HG03571 (cell line): ENCODE data around the gene EPHB3.

Source experiments
- ATAC-seq: cut with Tn5 transposase; IDR thresholded peaks from one replicate; pipeline ENCODE4 v1.9.1; 2021; ENCODE audit not compliant: unreplicated experiment

EPHB3 gene

DNA sequence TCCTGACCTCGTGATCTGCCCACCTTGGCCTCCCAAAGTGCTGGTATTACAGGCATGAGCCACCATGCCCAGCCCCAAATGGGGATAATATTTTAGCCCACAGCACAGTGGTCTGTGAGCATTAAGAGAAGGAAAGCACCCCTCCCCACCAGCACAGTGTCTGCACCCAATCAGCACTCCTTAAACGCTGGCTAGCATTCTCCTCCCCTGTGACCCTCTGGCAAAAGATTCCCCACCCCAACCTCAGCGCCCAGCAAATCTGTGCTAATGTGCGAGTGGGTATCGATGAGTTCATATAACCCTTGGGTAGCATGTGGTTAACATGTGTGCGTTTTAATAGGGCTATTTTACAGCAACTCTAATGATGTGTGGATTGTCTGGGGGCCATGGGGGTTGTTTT is 18.3 kb upstream of the EPHB3 start:
- ATAC-seq, result no peak

- peak; percentile 52 for ATAC-seq
Observed at GRCh38 chr3:184543843-184544512, 17.6 kb upstream of the EPHB3 start.

- ATAC-seq, result no peak
Observed at GRCh38 chr3:184544513-184544861, 17.1 kb upstream of the EPHB3 start.

DNA sequence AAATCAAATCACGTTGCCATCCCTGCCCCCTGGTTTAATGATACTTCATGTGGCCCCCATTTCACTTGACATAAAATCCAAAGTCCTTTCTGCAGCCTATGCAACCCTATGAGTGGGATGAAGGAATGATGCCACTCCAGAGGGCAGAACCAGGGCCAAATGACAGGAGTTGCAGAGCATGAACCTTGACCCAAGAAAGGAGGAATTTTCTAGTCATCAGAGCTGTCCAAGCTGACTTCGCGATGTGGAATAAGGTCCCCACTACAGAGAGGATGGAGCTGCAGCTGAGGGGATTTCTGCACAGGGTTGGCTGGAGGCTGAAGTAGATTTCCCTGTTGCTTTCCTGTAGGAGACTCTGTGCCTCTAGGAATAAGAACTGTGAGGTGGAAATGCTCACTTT is 15.8 kb upstream of the EPHB3 start:
- ATAC-seq, result no peak

- ATAC-seq, result no peak
Observed at GRCh38 chr3:184546252-184546651, 15.3 kb upstream of the EPHB3 start.

DNA sequence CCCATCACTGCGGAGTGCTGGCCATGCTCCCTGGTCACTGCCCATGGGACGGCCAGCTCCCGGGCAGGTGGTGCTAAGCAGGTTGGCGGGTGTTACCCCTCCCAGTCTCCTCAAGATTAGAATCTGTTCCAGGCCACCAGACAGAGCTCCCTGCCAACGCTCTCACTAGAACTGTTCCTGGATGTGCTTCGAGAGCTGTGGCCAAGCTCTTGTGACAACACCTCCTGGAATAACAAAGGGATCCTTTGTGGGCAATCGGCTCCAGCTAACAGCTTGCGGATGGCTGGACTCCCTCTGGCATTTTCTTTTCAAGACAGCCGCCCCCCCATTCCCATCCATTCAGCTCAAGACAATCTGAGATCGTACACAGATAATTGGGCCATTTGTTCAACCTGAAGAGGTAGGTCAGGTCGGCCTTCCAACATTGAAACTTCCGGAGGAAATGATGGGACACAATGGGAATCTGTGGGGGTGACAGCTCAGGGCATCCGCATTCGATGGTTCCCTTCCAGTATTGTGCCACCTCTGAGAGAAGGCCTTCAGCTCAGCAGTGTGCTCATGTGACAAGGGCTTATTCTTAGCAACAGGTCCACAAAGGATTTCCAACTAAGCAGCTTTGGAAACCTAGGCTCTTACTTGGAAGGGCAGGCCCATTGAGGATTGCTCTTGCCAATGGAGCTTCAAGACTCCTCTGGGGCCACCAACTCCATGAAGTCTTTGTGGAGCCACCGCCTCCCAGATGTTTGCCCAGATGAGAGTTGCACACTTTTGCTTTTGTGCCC is 11.6 kb upstream of the EPHB3 start:
- ATAC-seq, result no peak

DNA sequence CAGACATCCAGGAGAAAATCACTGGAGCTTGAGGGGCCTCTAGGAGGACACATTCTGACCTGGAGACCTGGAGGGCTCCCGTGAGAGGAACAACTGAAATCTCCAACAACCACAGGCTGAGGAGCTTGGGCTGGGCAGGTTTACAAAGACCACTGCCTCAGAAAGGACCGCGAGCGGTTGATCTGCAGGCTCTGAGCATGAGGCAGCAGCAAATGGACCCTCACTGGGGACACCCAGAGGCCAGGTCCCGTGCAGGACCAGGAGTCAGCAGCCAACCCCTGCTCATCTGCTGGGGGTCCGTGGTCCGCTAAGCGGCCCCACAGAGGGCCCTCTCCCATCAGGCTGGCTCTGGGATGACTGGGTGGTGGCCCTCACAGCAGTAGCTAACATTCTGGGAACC is 10.5 kb upstream of the EPHB3 start:
- no peak for ATAC-seq

GRCh38 chr3:184551614-184552256 is 9.8 kb upstream of the EPHB3 start:
- no peak for ATAC-seq

GRCh38 chr3:184552296-184552695 is 9.3 kb upstream of the EPHB3 start:
- no peak for ATAC-seq

GRCh38 chr3:184552863-184553262 is 8.7 kb upstream of the EPHB3 start:
- ATAC-seq, result no peak

- no peak for ATAC-seq
Observed at GRCh38 chr3:184553385-184553784, 8.2 kb upstream of the EPHB3 start.

GRCh38 chr3:184554461-184554860 is 7.1 kb upstream of the EPHB3 start:
- no peak for ATAC-seq

DNA sequence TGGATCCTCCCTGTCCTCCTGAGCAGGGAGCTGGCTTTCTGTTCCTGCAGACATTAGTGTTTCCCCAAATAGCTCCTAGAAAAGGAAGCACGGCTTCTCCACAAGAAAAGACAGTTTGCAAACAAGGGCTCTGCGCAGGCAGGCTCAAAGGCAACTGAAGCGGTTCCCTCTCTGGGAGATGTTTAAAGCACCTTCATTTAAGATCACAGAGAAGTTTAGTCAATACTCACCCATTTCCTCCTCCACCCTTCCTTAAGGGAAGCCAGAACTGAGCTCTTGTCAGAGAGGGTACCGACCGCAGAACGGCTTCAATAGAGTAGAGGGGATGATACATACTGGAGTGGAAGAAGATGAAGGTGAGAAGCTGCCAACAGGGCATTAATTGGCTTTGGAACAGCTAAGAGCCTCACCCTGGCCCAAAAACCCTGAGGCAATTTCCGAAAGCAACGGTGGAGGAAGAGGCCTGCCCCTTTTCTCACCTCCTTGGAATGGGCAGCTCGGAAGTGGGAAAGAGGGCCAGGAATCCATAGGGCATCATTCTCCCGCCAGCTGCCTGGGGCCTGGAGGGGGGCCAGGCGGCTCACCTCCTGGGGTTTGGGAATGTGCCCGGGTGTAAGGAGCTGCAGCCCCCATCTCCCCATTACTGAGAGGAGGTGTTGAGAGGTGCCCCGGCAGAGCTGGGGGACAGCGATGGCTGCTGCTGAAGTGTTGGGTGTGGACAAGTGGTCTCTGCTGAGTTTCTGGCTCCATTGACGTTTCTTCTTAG is 4.8 kb upstream of the EPHB3 start:
- ATAC-seq, result no peak

- no peak for ATAC-seq
Observed at GRCh38 chr3:184557348-184557950, 4.1 kb upstream of the EPHB3 start.

DNA sequence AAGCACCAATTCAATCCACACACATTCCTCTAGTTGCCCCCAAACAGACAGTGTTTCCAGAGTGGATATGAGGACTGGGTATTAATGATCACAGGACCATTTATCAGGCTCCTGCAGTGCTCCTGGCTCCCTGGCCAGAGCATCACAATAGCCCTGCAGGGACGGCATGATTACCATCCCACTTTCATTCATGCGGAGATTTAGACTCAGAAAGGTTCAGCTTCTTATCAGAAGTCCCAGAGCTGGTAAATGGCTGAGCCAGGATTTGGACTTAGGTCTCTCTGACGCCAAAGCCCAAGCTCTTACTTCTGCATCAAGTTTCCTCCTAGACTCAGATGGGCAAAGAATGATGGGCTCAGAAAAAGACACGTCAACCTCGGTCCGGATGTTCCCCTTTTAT is 2.9 kb upstream of the EPHB3 start:
- ATAC-seq, result no peak

- no peak for ATAC-seq
Observed at GRCh38 chr3:184559336-184559735, 2.2 kb upstream of the EPHB3 start.

GRCh38 chr3:184560531-184560930 is 1.1 kb upstream of the EPHB3 start:
- ATAC-seq, result no peak

DNA sequence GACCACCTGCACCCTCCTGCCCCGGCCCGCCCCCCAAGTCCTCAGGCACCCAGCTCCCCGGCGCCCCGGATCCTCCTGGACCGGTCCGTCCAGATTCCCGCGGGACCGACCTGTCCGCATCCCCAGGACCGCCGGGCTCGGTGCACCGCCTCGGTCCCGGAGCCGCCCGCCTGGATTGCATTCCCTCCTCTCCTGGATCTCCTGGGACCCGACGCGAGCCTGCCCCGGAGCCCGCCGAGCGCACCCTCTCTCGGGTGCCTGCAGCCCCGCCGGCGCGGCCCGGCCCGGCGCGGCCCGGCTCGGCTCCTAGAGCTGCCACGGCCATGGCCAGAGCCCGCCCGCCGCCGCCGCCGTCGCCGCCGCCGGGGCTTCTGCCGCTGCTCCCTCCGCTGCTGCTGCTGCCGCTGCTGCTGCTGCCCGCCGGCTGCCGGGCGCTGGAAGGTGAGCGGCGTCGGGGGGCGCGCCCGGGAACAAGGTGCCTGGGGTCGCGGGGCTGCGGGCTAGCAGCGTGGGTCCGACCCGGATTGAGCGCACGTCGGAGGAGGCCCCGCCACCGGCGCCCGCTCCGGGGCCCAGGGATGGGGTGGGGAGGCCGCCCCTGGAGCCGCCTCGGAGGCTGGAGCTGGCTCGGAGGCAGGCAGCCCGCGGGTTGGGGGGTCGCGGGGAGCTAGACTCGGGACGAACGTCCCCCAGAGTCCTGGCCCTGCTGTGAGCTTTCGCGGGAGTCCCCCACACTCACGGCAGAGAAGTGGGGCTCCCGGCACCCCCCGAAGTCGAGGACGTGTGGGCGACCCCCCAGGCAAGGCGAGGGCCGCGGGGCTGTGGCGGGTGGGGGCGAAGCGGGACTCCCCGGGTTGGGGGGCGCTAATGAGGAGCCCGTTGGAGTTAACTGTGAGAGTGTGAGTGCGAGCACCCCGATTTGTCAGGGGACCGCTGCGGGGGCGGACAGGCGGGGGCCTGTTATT is 610 bp downstream of the EPHB3 start:
- no peak for ATAC-seq

- no peak for ATAC-seq
Observed at GRCh38 chr3:184562878-184563560, 1.4 kb downstream of the EPHB3 start.
